NCI-H2171 (cell line): Measurements from ENCODE around the gene BCAT1.
"Not testable (repeated sequence)": the region's sequence is repeated elsewhere in the genome, so short reads cannot be mapped to it uniquely, and the experiment has no call there.

Experiments
- DNase-seq: peaks from one replicate; lab custom pipeline; 2025; lab: John Stamatoyannopoulos, UW

Gene BCAT1

DNA sequence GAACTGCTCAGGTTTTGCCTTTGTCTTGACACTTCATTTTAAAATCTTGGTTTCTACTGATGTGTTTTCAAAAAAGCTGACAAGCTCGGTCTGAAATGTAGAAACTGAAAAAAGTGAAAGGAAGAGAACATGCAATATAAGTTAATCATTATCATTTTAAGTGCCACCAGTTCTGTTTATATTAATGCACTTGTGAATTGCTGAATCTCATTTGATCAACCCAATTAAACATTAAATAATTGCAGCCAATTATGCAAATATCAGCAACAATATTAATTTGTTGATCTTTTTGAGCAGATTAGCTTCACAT is 133.8 kb downstream of the BCAT1 start:
- DNase-seq = no peak

DNA sequence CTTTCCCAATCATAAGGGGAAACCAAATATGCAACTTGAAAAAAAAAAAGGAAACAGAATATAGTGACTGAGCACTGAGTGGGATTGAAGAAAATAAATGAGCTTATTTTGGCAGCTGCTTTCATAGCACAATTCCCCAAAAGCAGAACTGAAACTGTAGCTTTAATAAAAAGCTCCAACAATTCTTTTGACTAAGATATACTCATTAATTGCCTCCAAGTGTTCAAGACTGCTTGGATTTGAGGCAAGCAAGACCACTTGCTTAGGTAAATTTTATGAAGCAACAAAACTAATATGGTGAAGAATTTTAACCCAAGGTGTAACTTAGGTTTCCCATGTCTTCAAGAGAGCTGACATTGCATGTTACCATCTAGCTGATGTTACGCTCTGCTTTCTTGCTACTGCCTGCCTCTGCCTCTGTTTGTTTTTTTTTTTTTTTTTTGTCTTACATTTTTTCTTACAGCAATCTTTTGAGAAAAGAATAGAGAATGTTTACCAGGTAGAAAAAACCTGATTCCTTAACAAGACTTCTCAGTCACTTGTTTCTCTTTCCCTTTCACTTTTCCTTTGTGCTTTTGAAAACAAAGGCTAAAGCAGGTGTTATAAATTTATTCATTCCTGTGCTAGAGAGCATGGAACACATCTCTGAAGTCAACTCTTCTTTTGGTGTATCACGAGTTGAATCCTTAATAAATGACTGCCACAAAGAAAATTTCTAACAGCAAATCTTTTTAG is 134.4 kb downstream of the BCAT1 start:
- no peak for DNase-seq

DNA sequence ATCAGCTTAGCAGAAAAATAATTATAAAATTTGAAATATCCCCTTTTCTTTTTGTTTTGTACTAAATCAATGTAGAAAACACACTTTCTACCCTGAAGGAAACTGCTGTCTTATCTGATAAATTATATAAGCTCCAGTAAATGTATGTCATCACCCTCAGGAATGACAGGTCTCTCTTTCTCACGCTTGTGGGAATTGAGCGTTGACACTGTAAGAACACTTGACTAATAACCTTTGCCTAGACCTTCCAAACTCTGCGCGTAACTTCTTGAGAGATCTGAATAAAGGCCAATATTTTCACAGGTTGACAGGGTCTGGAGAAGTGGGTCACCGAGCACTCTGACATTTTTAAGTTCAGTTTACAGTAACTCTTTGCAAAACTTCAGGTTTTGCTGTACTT is 138.5 kb downstream of the BCAT1 start:
- DNase-seq = no peak

DNA sequence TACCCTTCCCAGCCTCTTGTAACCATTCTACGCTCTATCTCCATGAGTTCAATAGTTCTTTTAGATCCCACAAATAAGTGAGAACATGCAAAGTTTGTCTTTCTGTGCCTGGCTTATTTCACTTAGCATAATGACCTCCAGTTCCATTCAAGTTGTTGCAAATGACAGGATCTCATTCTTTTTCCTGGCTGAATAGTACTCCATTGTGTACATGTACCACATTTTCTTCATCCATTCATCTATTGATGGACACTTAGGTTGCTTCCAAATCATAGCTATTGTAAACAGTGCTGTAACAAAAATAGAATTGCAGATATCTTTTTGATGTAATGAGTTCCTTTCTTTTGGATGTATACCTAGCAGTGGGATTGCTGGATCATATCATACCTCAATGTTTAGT is 139.6 kb downstream of the BCAT1 start:
- DNase-seq = not testable (repeated sequence)

DNA sequence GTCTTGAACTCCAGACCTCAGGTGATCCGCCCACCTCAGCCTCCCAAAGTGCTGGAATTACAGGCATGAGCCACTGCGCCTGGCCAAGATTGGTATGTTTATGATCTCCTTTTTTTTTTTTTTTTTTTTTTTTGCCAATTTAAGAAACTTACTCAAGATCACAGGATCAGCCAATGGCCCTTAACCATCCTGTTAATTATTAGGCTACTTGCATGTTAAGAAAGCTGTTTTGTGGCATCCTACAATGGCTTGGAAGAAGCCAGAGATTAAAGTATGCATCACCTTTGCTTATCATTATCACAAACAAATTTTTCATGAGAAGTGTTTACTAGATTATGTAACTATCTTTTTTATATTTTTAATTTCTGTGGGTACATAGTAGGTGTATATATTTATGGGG is 140.2 kb downstream of the BCAT1 start:
- DNase-seq = no peak

DNA sequence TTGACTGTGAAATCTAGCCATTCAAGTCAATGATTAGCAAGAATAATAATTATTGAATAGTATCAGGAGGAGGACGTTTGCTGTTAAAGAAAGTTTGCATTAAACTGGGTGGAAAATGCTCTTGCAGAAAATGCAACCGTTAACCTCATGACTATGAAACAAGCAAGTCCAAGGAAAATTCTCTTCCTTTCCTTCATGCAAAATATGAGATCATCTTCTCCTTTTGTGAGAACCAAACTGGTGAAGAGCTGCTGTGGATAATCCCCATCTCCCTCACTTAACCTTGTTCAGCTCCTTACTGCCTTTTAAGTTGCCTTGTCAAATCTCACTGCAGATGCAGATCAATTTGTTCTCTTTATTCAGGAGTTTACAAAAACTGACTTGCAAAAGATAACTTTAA is 142.5 kb downstream of the BCAT1 start:
- DNase-seq = no peak

DNA sequence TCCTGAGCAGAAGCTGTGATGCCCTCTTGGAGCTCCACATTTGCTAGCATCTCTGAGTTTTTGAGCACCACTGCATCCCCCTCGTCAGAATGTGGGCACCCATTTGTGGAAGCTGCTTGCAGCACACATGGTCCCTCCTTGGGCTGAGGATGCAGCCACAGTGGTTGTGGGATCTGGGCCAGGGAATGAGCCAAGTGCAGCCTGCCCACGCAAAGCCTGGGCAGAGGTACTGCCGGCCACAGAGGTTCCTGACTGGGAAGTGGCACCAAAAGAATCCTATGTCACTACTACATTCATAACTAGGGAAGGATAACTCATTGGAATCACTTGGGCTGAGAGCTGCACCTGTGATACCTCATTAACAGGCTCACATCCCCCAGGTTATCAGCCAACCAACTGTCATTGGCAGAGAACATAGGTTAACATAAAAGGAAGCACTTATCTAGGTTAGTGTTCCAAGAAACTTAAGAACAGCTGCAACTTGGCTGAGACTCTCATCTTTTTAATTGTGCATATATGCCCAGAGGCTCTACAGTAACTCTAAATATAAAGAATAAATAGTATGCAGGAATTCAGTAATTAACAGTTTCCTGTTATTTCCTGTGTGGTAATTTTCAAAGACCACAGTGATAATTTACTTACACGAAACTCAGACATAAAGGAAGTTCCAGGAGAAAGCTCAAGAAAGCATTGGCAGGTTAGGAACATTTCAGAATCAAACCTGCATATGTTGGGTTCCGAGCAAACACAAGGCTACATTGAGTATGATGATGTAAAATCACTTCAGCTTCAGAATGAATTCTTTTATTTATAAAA is 145.3 kb downstream of the BCAT1 start:
- DNase-seq = no peak

DNA sequence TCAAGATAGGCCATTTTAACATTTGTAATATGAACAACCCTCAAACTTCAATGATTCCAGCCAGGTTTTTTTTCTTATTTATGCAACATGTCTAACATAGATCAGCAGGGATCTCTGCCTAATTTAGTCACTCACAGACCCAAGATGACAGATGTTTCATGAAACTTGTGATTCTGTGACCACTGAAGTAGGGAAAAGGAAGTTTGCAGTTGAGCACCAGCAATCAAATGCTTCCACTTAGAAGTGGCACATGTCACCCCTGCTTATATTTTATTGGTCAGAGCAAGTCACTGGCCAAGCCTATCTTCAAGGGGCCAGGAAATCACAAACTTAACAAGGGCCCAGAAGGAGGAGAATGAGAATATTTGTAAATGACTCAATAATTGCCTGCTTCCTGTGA is 150.6 kb downstream of the BCAT1 start:
- DNase-seq = no peak

DNA sequence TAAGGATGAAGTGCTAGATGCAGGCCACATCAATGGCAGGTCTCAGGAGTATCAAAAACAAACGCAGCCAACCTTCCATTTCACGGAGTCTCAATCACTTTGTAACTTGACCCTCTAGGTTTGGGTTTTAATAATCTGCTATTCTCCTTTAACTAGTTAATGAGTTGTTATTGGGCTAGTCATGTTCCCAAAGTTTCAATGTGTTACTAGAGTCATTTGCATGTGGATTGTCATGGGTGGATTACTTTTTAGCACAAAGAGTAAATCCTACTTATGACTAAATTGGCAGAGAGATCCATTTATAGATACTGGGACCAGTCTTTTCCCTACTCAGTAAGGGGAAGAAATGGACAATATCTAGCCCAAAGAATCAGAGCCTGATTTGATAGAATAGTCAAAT is 151.0 kb downstream of the BCAT1 start:
- no peak for DNase-seq

DNA sequence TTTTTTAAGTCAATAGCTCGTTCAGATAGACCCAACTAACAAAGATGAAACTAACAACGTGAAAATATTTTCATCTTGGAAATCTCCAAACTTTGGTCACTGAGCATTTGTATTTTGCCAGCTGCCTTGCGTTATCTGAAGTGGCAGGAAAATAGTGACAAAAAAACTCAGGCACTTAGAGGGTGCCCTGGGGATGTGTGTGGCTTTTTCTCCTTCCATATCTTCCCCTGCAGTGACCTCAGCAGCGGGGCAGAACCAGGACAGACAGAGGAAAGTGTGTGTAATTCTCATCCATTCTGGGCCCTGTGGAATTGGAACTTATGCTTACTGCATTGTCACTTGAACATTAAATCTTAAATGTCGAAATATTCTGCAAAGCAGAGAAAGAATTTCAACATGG is 152.0 kb downstream of the BCAT1 start:
- no peak for DNase-seq

DNA sequence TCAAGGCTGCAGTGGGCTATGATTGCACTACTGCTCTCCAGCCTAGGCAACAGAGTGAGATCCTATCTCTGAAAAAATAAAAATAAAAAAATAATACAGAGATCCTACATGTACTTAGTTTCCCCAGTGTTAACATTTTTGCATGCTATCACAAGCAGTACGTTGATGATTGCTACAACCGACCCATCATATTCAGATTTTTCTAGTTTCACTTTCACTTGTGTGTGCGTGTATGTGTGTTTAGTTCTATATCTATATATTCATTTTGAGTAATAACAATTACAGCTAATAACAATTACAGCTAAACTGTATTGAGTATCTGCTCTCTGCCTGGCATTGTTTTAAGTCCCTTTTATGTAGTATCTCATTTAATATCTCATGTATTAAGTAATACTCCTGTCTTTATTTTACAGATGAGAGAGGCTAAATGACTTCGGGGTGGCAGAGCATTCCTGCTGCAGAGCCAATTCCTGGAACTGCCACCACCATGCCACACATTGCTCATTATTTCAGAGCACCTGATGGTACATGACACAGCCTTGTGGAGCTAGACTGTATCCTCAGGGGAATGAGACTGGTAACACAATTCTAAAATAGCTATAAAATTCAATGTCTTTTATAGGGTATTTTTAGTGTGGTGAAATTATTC is 153.1 kb downstream of the BCAT1 start:
- no peak for DNase-seq

DNA sequence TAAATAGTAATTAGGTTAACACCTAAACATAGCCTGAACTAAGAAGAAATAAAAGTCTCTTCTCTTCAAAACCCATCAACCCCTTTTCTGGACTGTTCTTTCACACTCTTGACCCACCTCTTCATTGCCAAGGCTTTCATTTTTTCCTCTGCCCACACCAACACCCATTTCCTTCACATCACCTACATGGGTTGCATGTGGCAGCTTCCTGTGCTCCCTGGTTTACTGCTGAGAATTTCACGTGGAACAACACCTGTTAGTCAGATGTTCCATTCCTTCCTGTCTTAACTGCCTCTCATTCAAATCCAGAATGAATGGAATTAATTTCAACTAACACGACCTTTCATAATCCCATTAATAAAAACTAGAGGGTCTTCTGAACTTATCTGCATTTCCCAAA is 157.3 kb downstream of the BCAT1 start:
- DNase-seq = no peak

DNA sequence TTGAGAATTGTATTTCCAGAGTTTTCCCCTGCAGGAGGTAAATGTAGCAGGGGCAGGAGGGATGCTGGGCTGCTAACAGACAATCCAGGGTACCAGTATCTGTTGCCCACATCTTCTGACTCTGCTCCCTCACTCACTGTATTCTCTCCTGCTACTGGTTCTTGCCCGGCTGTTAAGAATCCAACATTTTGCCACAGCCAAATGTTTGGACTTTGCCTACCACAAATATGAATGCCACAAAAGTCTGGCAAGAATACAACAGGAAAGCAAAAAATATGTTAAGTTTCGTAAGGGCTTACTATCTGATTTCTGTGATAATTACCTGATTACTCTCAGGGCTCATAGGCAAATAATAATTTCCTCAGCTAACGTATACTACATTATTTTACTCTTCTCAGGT is 160.0 kb downstream of the BCAT1 start:
- DNase-seq = no peak

DNA sequence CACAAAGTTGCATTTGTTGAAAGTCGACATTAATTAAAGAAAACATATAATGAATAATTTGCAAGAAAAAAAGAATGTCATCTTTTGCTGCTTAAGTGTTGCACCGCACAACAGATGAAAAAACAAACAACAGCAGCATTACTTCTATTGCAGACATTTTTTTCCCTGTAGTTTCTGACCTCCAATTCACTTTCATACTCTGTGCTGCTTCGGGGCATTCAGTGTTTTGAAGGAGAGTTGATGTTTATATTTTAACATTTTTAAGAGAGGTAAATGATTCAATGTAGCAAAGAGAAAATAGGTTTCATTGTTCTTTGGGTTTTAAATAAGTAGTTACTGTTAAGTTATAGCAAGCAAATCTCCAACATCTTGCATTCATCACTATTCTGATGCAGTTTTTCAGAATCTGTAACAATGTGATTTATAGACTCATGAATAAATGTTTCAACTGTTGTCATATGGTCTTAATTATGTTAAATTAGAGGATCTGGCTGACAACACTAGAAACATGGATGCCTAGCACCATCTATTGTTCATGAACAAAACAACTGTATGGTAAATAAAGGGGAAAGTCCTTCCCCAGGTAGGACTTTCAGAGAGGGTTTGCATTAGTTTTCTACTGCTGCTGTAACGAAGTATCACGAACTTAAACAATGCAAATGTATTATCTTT is 168.1 kb downstream of the BCAT1 start:
- DNase-seq = no peak

DNA sequence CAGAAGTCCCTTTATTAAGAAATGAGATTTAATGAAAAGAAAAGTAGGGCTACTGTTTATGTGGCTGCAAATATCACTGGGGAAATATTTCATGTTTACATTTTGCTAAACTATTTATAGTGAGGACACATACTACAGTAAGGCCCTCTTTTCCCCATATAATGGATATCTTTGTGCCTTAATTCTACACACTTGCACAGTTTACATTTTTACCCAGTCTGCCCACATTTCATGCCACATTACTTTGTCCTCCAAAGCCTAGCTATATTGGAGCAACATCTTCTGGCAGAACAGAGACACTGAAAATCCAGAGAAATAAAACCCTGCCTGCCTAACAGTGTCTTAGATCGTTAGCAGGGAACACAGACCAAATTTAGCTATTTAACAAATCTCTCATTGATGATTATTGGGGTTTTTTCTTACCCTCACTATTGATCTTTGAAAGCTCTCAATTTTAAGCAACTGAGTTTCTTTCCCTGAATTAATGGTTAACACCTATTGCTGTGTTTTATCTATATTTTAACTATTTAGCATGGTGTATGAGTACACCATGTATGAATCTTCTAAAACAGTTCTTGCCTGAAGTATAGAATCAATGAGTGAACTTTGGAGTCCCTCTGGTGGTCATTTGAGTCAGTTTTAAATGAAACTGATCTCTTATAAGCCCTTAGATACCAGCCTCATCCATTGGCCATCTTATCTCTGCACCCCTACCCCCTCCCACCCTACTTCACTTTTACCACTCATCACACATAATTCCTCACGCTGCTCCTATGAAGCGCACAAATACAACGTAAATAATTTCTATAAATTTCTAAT is 170.2 kb downstream of the BCAT1 start:
- DNase-seq = no peak

DNA sequence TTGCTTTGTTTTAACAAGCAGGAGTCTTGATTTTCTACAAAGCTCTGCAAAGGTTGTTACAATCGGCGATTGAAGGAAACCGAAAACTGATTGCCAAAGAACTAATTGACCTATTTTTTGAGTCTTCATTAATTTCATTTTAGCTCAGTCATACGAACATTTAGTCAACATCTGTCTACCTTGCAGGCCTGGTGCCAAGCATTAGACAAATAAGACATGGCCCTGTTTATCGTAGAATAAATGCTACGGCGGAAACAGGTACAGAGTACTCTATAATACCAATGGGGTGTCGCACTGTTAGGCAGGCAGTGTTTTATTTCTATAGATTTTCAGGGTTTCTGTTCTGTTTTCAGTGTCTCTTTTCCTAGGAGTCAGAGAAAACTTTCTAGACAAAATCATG is 171.5 kb downstream of the BCAT1 start:
- no peak for DNase-seq

DNA sequence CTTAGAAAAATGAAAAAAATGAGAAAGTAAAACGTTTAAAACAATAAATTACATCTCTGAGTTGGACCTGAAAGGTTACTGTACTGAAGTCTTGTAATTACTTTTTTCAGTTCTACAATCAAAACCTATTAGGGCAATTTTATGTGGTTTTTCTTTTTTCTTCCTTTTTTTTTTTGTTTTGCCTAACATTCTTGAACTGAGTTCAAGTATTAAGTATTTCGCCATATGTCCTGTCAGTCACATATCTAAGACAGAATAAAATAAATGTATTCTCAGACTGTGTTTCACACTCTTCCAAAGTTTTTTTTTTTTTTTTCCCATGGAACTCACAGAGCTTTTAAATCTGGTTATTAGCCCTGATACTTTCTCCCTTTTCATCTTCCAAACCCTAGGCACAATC is 172.0 kb downstream of the BCAT1 start:
- no peak for DNase-seq

DNA sequence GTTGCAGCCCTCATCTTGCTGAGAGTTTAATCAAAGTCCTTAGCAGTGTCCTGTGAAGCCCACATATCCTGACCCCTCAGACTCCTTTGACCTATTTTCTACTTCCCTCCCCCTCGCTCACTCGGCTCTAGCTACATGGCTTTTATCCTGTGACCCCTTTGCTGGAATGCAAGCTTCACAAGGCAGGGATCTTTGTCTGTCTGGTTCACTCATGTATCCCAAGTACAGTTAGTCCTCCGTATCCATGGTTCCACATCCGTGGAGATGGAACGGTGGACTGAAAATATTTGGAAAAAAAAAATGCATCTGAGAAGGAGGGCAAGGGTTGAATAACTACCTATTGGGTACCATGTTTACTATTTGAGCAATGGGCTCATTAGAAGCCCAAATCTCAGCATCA is 173.8 kb downstream of the BCAT1 start:
- DNase-seq = no peak

DNA sequence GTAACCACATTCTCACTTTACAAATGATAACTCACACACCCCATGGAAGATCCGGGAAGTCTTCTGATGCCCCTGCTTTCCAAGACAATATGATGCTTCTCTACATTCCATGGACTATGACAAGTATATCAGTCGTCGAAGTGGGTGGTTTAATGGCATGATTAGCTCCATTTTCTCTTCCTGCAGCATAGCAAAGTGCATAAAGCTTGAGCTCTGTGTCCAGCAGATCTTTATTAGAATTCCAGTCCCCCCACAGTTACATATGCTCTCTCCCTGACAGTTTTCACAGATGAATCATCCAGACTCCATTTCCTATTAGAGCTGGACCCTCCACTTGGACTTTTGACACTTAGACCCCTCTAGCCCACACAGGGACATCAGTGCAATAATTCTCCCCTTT is 174.9 kb downstream of the BCAT1 start:
- no peak for DNase-seq

DNA sequence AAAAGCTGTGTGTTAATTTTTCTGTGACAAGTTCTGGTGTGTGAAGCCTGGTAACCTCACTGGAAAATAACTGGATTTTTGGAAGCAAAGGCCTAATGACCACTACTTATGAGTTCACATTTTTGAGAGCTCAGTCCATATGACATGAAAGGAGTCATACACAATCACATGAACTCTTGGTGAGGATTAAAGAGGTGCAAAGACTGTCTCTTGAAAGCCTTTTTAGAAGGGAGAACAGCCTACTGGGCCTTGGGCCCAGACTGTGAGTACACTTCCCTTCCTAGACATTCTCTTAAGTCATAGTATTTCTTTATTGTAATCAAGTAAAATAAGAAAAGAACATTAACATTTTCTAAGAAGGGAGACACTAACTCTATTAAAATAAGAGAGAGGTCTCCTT is 176.1 kb downstream of the BCAT1 start:
- no peak for DNase-seq

DNA sequence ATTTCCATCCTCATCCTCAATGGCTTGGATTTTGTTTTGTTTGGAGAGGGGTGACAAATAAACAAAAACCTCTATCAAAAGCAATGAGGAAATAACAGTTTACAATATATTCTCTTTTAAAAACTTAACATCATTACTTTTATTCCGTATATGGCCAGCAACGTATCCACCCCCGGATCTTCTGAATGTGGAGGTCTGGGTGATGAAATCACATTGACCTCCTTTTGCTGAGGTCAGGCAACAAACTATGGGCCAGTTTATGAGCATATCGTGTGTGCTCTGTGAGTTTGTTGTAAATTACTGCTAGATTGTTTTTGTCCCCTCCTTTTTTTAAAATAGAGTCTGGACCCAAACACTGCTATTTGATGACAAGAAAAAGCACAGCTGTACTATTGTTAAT is 178.1 kb downstream of the BCAT1 start:
- no peak for DNase-seq

DNA sequence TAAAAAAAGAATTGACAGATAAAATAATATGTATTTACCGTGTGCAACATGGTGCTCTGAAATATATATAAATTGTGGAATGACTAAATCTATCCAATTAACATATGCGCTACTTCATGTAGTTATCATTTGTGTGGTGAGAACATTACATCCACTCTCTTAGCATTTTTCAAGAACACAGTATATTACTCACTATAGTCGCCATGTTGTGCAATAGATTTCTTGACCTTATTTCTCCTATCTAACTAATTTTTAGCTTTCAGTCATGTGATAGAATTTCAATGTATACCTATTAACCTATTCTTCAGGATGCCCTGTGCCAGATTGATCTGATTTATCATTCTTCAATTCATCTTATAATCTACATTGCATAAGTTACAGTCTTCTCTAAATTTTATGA is 178.6 kb downstream of the BCAT1 start:
- no peak for DNase-seq
